Liver (tissue), 9 donors: ENCODE data around the gene KRT6B. TPM values are rescaled to one million over a fixed set of nuclear protein-coding genes. Genes with fewer than 3 reads are reported as not detected.

Experiments used
- DNase-seq: peaks from one replicate; pipeline ENCODE4 v3.0.0-alpha.2; 2017; ENCODE audit warnings: low spot score
- H3K27ac ChIP-seq, 2 donors: one replicate each; pipeline ENCODE4 v1.7.0; 2013; ENCODE audit warnings: inconsistent platforms in 2 of 2, low read length in 2 of 2, control low read depth in 1 of 2, low read depth in 1 of 2, mild to moderate bottlenecking in 1 of 2
- H3K27me3 ChIP-seq, 4 donors: one replicate each; pipeline versions ENCODE4 v1.6.1 to v1.7.0; 2013; ENCODE audit warnings: low read length in 3 of 4, inconsistent platforms in 1 of 4, mild to moderate bottlenecking in 1 of 4, moderate library complexity in 1 of 4; ENCODE audit not compliant: control insufficient read depth in 4 of 4, insufficient read depth in 4 of 4
- H3K36me3 ChIP-seq, 4 donors: one replicate each; pipeline versions ENCODE4 v1.6.1 to v1.7.0; 2013; ENCODE audit warnings: low read length in 3 of 4, mild to moderate bottlenecking in 3 of 4, low read depth in 1 of 4, moderate library complexity in 1 of 4; ENCODE audit not compliant: control insufficient read depth in 4 of 4, insufficient read depth in 3 of 4
- H3K4me1 ChIP-seq, 4 donors: one replicate each; pipeline versions ENCODE4 v1.6.1 to v1.7.0; 2013; ENCODE audit warnings: low read length in 3 of 4, mild to moderate bottlenecking in 3 of 4, moderate library complexity in 1 of 4; ENCODE audit not compliant: control insufficient read depth in 4 of 4, insufficient read depth in 4 of 4
- H3K4me3 ChIP-seq, 3 donors: one replicate each; pipeline versions ENCODE4 v1.6.1 to v1.7.0; 2013; ENCODE audit warnings: low read length in 3 of 3, control low read depth in 1 of 3, low read depth in 1 of 3, mild to moderate bottlenecking in 1 of 3
- H3K9ac ChIP-seq, 2 donors: one replicate each; pipeline ENCODE4 v1.7.0; 2013; ENCODE audit warnings: low read length in 2 of 2, mild to moderate bottlenecking in 2 of 2, moderate library complexity in 2 of 2, control low read depth in 1 of 2, low read depth in 1 of 2
- H3K9me3 ChIP-seq, 4 donors: one replicate each; pipeline versions ENCODE4 v1.6.1 to v1.7.0; 2013; ENCODE audit warnings: low read length in 3 of 4; ENCODE audit not compliant: control insufficient read depth in 4 of 4
- ATF3 ChIP-seq: IDR thresholded peaks from 2 replicates; pipeline ENCODE4 v1.6.1; 2016; ENCODE audit warnings: antibody characterized with exemption
- CTCF ChIP-seq: fragments of 150-350 bp; IDR thresholded peaks from 2 replicates; pipeline ENCODE4 v1.5.1; 2017; ENCODE audit warnings: improper control_type of control experiment, low read depth, low read length; ENCODE audit not compliant: missing input control
- EGR1 ChIP-seq, 2 donors: IDR thresholded peaks; 2 replicates each; pipeline ENCODE4 v1.6.1; 2016 to 2018; ENCODE audit warnings: antibody characterized with exemption in 2 of 2, low read depth in 2 of 2
- FOXA1 ChIP-seq: IDR thresholded peaks from 2 replicates; pipeline ENCODE4 v1.6.1; 2016; ENCODE audit warnings: antibody characterized with exemption
- FOXA2 ChIP-seq: IDR thresholded peaks from 2 replicates; pipeline ENCODE4 v1.6.1; 2016; ENCODE audit warnings: antibody characterized with exemption
- GABPA ChIP-seq, 2 donors: IDR thresholded peaks in 1 of 2; conservative IDR thresholded peaks in 1 of 2; 2 replicates each; pipeline ENCODE4 v1.6.1; 2016; ENCODE audit warnings: antibody characterized with exemption in 2 of 2, mild to moderate bottlenecking in 1 of 2, moderate library complexity in 1 of 2
- HNF4A ChIP-seq, 2 donors: conservative IDR thresholded peaks; 2 replicates each; pipeline ENCODE4 v1.6.1; 2016; ENCODE audit warnings: antibody characterized with exemption in 2 of 2, mild to moderate bottlenecking in 2 of 2
- HNF4G ChIP-seq: IDR thresholded peaks from 2 replicates; pipeline ENCODE4 v1.6.1; 2016; ENCODE audit warnings: antibody characterized with exemption
- JUND ChIP-seq, 2 donors: IDR thresholded peaks; 2 replicates each; pipeline ENCODE4 v1.6.1; 2016; ENCODE audit warnings: antibody characterized with exemption in 2 of 2
- MAX ChIP-seq: IDR thresholded peaks from 2 replicates; pipeline ENCODE4 v1.6.1; 2016; ENCODE audit warnings: antibody characterized with exemption
- NR2F2 ChIP-seq: IDR thresholded peaks from 2 replicates; pipeline ENCODE4 v1.6.1; 2016; ENCODE audit warnings: antibody characterized with exemption
- RAD21 ChIP-seq, 2 donors: IDR thresholded peaks; 2 replicates each; pipeline ENCODE4 v1.6.1; 2016; ENCODE audit warnings: antibody characterized with exemption in 2 of 2, mild to moderate bottlenecking in 2 of 2
- REST ChIP-seq: IDR thresholded peaks from 2 replicates; pipeline ENCODE4 v1.6.1; 2016; ENCODE audit warnings: antibody characterized with exemption, mild to moderate bottlenecking
- RXRA ChIP-seq, 2 donors: IDR thresholded peaks; 2 replicates each; pipeline ENCODE4 v1.6.1; 2017 to 2018; ENCODE audit warnings: antibody characterized with exemption in 2 of 2, mild to moderate bottlenecking in 1 of 2
- SP1 ChIP-seq: IDR thresholded peaks from 2 replicates; pipeline ENCODE4 v1.6.1; 2018; ENCODE audit warnings: antibody characterized with exemption, mild to moderate bottlenecking
- TAF1 ChIP-seq: conservative IDR thresholded peaks from 2 replicates; pipeline ENCODE4 v1.6.1; 2016; ENCODE audit warnings: antibody characterized with exemption, mild to moderate bottlenecking
- YY1 ChIP-seq: IDR thresholded peaks from 2 replicates; pipeline ENCODE4 v1.6.1; 2016; ENCODE audit warnings: antibody characterized with exemption, mild to moderate bottlenecking
- ZBTB33 ChIP-seq: IDR thresholded peaks from 2 replicates; pipeline ENCODE4 v1.6.1; 2016; ENCODE audit warnings: antibody characterized with exemption
- WGBS: extraction: QIAGEN DNeasy Blood & Tissue Kit; methylation state at CpG from one replicate; pipeline ENCODE4 v1.1.7; 2013; 5-methylcytosine and 5-hydroxymethylcytosine counted together
- polyA plus RNA-seq, 2 donors: library from polyadenylated mRNA; stranded (reverse) in 1 of 2; unstranded in 1 of 2; fragments of 200-250 nt in 1 of 2; fragments of >200 nt in 1 of 2; fragmentation: Nextera tagmentation in 1 of 2; extraction: Ambion mirVana in 1 of 2; gene quantifications; one replicate each; pipeline versions ENCODE4 v1.2.1 to v1.2.3, GENCODE V29; 2013 to 2015
- total RNA-seq, 2 donors: library from RNA; depleted of rRNA; stranded (reverse); fragments of >200 nt; gene quantifications; one replicate each; pipeline ENCODE4 v1.2.3, GENCODE V29; 2014
- donor health status: healthy.
- donor health status: healthy.
- donor health status: healthy.
- donor health status: healthy.
- donor health status: healthy.

Gene KRT6B
- total and polyA plus RNA-seq, 4 donors, result 0.23 TPM; not detected in 3

- WGBS, result 87% methylated on average over 6 of the region's 6 CpGs
- Histone ChIP-seq H3K9me3 (no peaks in the 10 kb centered on the region), H3K9ac (no peak overlapping the region), H3K27me3 (peaks cover 0 to 2% (median 0%) of the 10 kb centered on the region in 4 donors), H3K4me1 (no peaks in the 10 kb centered on the region), H3K27ac (no peak overlapping the region), H3K4me3 (no peak overlapping the region), H3K36me3 (no peaks in the 10 kb centered on the region)
- DNase-seq, result no peak
- no peak for TF ChIP-seq MAX
- TF ChIP-seq ATF3, result no peak
- no peak for TF ChIP-seq YY1
- TF ChIP-seq CTCF, result no peak
- TF ChIP-seq JUND (IDR thresholded peaks at IDR 0.05), result no peak
- TF ChIP-seq FOXA1, result no peak
- TF ChIP-seq RXRA (IDR thresholded peaks at IDR 0.05), result no peak
- no peak for TF ChIP-seq HNF4A (conservative IDR thresholded peaks at IDR 0.05)
- no peak for TF ChIP-seq ZBTB33
- no peak for TF ChIP-seq SP1
- TF ChIP-seq GABPA (IDR thresholded peaks at IDR 0.05 in 1 of 2, conservative IDR thresholded peaks at IDR 0.05 in 1 of 2), result no peak
- no peak for TF ChIP-seq RAD21 (IDR thresholded peaks at IDR 0.05)
- TF ChIP-seq NR2F2, result no peak
- TF ChIP-seq FOXA2, result no peak
- TF ChIP-seq REST, result no peak
- no peak for TF ChIP-seq HNF4G
- no peak for TF ChIP-seq EGR1 (IDR thresholded peaks at IDR 0.05; ENCODE audit: low read depth in 2 of 2)
- TF ChIP-seq TAF1, result no peak
Observed at GRCh38 chr12:52446367-52447045, 5.4 kb downstream of the KRT6B start.
